Endothelial cell of umbilical vein (primary cell): Measurements from ENCODE around the gene CCT6A. TPM values are rescaled to one million over a fixed set of nuclear protein-coding genes. Genes with fewer than 3 reads are reported as not detected.

Experiments used
- BruUV-seq: library from RNA; stranded (reverse); fragments of 400-500 nt; replicated peaks from 2 replicates; lab custom pipeline; 2021; lab: Mats Ljungman, UMichigan
- CTCF ChIA-PET: fragments of 300-600, 350-600 bp; sonication (Branson Sonifier 250); formaldehyde crosslinking; loops from one replicate; lab custom pipeline; 2021; ENCODE audit warnings: antibody characterized with exemption, inconsistent platforms; lab: Charles Lee
- POLR2A ChIA-PET: fragments of 300-600, 350-600 bp; sonication (Branson Sonifier 250); formaldehyde crosslinking; loops from one replicate; lab custom pipeline; 2021; ENCODE audit warnings: antibody characterized with exemption, inconsistent platforms; lab: Charles Lee
- DNase-seq: peaks from one replicate; pipeline ENCODE4 v3.0.0-alpha.2; 2011; ENCODE audit warnings: low read depth, low spot score
- FAIRE-seq: peaks from 2 replicates; lab custom pipeline; 2011; peaks lifted over from hg19 to GRCh38; lab: Jason Lieb, UNC
- H2AFZ ChIP-seq: 2 replicates; pipeline ENCODE4 v1.6.0; 2012; ENCODE audit warnings: low read depth, low read length, control low read depth, inconsistent platforms
- H3K27ac ChIP-seq: 2 replicates; pipeline ENCODE4 v1.5.1; 2011; ENCODE audit warnings: low read depth, mild to moderate bottlenecking, control low read depth, low read length, moderate library complexity; ENCODE audit not compliant: insufficient read depth
- H3K27me3 ChIP-seq, 2 experiments: 2 replicates each; pipeline versions ENCODE4 v1.6.0 to v1.6.1; 2011; ENCODE audit warnings: low read length in 2 of 2, mixed read lengths in 1 of 2; ENCODE audit not compliant: control insufficient read depth in 2 of 2, insufficient read depth in 2 of 2
- H3K36me3 ChIP-seq, 2 experiments: 2 replicates in 1 of 2; 3 replicates in 1 of 2; pipeline ENCODE4 v1.5.1; 2011; ENCODE audit warnings: low read length in 2 of 2, mild to moderate bottlenecking in 1 of 2, moderate library complexity in 1 of 2; ENCODE audit not compliant: control insufficient read depth in 2 of 2, insufficient read depth in 2 of 2; ENCODE audit errors: extremely low read depth in 1 of 2
- H3K4me1 ChIP-seq: 3 replicates; pipeline ENCODE4 v1.5.1; 2011; ENCODE audit warnings: mild to moderate bottlenecking, low read length; ENCODE audit not compliant: control insufficient read depth, insufficient read depth; ENCODE audit errors: extremely low read depth
- H3K4me2 ChIP-seq: 2 replicates; pipeline ENCODE4 v1.6.1; 2011; ENCODE audit warnings: low read length, control low read depth, mixed read lengths; ENCODE audit not compliant: insufficient read depth
- H3K4me3 ChIP-seq, 3 experiments: fragments of 200-600 bp in 1 of 3; sonication (generic), shearing (Covaris generic) in 1 of 3; replicated peaks in 1 of 3; 2 replicates each; pipeline ENCODE4 v1.5.1; 2011 to 2016; ENCODE audit warnings: control low read depth in 3 of 3, low read length in 3 of 3, mild to moderate bottlenecking in 2 of 3, inconsistent platforms in 1 of 3, low read depth in 1 of 3, moderate library complexity in 1 of 3; ENCODE audit not compliant: insufficient read depth in 1 of 3
- H3K79me2 ChIP-seq: 2 replicates; pipeline ENCODE4 v1.6.0; 2012; ENCODE audit warnings: low read length, inconsistent platforms; ENCODE audit not compliant: control insufficient read depth, insufficient read depth
- H3K9ac ChIP-seq: replicated peaks from 2 replicates; pipeline ENCODE3; 2011; ENCODE audit warnings: low read length, control low read depth; ENCODE audit not compliant: insufficient read depth; ENCODE audit errors: extremely low read depth
- H3K9me1 ChIP-seq: replicated peaks from 3 replicates; pipeline ENCODE4 v1.6.0; 2011; ENCODE audit warnings: mild to moderate bottlenecking, low read length; ENCODE audit not compliant: control insufficient read depth, insufficient read depth; ENCODE audit errors: extremely low read depth
- H3K9me3 ChIP-seq: replicated peaks from 2 replicates; pipeline ENCODE4 v1.5.1; 2012; ENCODE audit warnings: low read length, inconsistent platforms; ENCODE audit not compliant: control insufficient read depth, insufficient read depth
- H4K20me1 ChIP-seq: replicated peaks from 2 replicates; pipeline ENCODE3; 2011; ENCODE audit warnings: mild to moderate bottlenecking, low read length; ENCODE audit not compliant: control insufficient read depth, insufficient read depth; ENCODE audit errors: extremely low read depth
- EZH2 ChIP-seq: IDR thresholded peaks from 2 replicates; pipeline ENCODE4 v1.6.1; 2012; ENCODE audit warnings: borderline replicate concordance, low read depth, mild to moderate bottlenecking, moderate library complexity, low read length, inconsistent platforms; ENCODE audit not compliant: severe bottlenecking
- FOS ChIP-seq: IDR thresholded peaks from 2 replicates; pipeline ENCODE4 v1.6.1; 2011; ENCODE audit warnings: mild to moderate bottlenecking, low read length, moderate library complexity, borderline replicate concordance; ENCODE audit not compliant: insufficient read depth
- GATA2 ChIP-seq: IDR thresholded peaks from 2 replicates; pipeline ENCODE4 v1.7.0; 2011; ENCODE audit warnings: low read depth, mild to moderate bottlenecking, moderate library complexity, mixed read lengths, low read length; ENCODE audit not compliant: insufficient read length, insufficient read depth
- JUN ChIP-seq: IDR thresholded peaks from 2 replicates; pipeline ENCODE4 v1.6.1; 2011; ENCODE audit warnings: borderline replicate concordance, low read depth; ENCODE audit not compliant: insufficient read length, insufficient read depth
- MYC ChIP-seq: IDR thresholded peaks from one replicate; pipeline ENCODE4 v1.6.1; 2011; ENCODE audit warnings: mild to moderate bottlenecking, low read depth, low read length
- POLR2A ChIP-seq: IDR thresholded peaks from 2 replicates; pipeline ENCODE4 v1.6.1; 2012; ENCODE audit warnings: low read depth, mild to moderate bottlenecking, control low read depth, low read length
- POLR2AphosphoS5 ChIP-seq: IDR thresholded peaks from 2 replicates; pipeline ENCODE4 v1.6.1; 2012; ENCODE audit warnings: low read depth, mild to moderate bottlenecking, control low read depth, low read length, moderate library complexity; ENCODE audit not compliant: insufficient read depth
- dilution Hi-C: fragments of 300-500 bp; cut with MboI; formaldehyde crosslinking; loops from one replicate; pipeline ENCODE4 v1.15.0; 2019; ENCODE audit warnings: low sequenced_read_pairs; ENCODE audit not compliant: extremely low pct_ligation_motif_present
- intact Hi-C: fragments of 100-400 bp; cut with micrococcal nuclease; formaldehyde crosslinking; loops from one replicate; pipeline ENCODE4 v1.10.0; 2022
- polyA plus RNA-seq, 4 experiments: library from polyadenylated mRNA; depleted of rRNA in 3 of 4; stranded (reverse) in 3 of 4; unstranded in 1 of 4; fragments of >200 nt; gene quantifications; 2 replicates each; pipeline versions ENCODE4 v1.2.1 to v1.2.3, GENCODE V29; 2011 to 2012; ENCODE audit warnings: missing spikeins in 1 of 4
- total RNA-seq: library from RNA; stranded (reverse); gene quantifications from 2 replicates; pipeline ENCODE4 v1.2.3, GENCODE V29; 2021
- TF ChIP-seq, protein P1 (sequence below), 2 donors: IDR thresholded peaks; 1 replicate in 1 of 2; 2 replicates in 1 of 2; pipeline ENCODE4 v1.5.1; 2011; ENCODE audit warnings: low read length in 2 of 2, mild to moderate bottlenecking in 2 of 2, moderate library complexity in 2 of 2, control low read depth in 1 of 2, inconsistent platforms in 1 of 2, low read depth in 1 of 2; ENCODE audit not compliant: insufficient read depth in 1 of 2; ENCODE audit errors: extremely low read depth in 1 of 2
- TF ChIP-seq, protein P2 (sequence below): IDR thresholded peaks from 2 replicates; pipeline ENCODE4 v1.6.1; 2011; ENCODE audit not compliant: insufficient read depth, insufficient read length

The CCT6A gene
- total and polyA plus RNA-seq, 2 donors (not counting 3 experiments of a cell fraction or from before 2014, with no cell fraction given) = 152 to 221 TPM

DNA sequence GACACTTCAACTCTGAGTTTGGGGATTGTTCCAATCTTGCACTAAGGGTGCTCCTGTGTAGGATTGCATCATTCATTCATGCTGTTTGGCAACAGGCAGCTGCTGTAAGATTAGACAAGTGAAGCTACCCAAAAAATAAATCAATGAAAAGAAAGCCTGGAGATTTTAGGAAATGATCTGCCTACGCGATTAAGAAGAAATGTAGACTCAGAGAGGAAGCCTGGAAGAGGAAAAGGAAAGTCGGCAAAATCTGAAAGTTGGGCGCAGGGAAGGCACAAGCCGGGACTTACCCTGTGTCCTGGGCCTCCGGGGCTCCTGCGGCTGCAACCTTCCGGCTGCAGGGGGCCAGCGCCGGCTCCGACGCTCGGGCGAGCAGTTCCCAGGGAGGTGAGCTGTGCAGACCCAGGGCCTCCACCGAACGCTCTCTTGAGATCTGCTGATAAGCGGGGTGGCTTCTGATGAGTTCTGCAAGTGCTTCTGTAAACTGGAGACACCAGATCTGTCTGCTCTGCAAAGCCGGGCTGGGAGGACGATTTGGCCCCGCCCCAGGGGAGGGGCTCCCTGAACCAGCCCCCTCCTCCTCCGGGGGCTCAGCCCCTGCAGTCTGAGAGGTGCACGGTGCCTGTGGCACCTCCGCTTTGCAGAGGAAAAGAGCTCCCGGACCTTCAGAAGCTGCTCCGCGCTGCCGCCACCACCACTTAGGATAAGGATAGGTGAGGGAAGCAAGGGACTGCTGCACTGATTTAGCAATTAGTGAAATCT, 17.7 kb upstream of the CCT6A start:
- peak overlapping the region; percentile 76 for H2AFZ ChIP-seq
- no peaks in the 10 kb centered on the region for H3K27me3 ChIP-seq
- intact Hi-C loops (loop anchor here (1.0 kb wide), 3 partner anchors 12 to 30 kb away; partner anchors contain the start of genes CCT6A, PSPH and SUMF2), dilution Hi-C loops (no loop called here)
- no peak overlapping the region for H3K27ac ChIP-seq
- CTCF ChIA-PET = interaction anchor here (0.7 to 2.3 kb wide), 12 partner anchors 9 to 59 kb away, joined by 3 to 14 read pairs (median 5); partner anchors contain the start of genes CCT6A, PHKG1 and PSPH
- peak overlapping the region; percentile 43 for H3K9ac ChIP-seq
- TSS peak; percentile 43 for BruUV-seq
- H3K9me1 ChIP-seq = no peaks in the 10 kb centered on the region
- peak overlapping the region; percentile 61 to 88 (median 76) for H3K4me3 ChIP-seq
- H3K4me2 ChIP-seq = peak overlapping the region; percentile 89
- H3K9me3 ChIP-seq = no peaks in the 10 kb centered on the region
- H3K4me1 ChIP-seq = peaks cover 5% of the 10 kb centered on the region
- peak; percentile 87 for FAIRE-seq
- TF ChIP-seq, protein P1, sequence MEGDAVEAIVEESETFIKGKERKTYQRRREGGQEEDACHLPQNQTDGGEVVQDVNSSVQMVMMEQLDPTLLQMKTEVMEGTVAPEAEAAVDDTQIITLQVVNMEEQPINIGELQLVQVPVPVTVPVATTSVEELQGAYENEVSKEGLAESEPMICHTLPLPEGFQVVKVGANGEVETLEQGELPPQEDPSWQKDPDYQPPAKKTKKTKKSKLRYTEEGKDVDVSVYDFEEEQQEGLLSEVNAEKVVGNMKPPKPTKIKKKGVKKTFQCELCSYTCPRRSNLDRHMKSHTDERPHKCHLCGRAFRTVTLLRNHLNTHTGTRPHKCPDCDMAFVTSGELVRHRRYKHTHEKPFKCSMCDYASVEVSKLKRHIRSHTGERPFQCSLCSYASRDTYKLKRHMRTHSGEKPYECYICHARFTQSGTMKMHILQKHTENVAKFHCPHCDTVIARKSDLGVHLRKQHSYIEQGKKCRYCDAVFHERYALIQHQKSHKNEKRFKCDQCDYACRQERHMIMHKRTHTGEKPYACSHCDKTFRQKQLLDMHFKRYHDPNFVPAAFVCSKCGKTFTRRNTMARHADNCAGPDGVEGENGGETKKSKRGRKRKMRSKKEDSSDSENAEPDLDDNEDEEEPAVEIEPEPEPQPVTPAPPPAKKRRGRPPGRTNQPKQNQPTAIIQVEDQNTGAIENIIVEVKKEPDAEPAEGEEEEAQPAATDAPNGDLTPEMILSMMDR (IDR thresholded peaks at IDR 0.05; ENCODE audit: extremely low read depth in 1 of 2, insufficient read depth in 1 of 2, low read depth in 1 of 2, low read length in 2 of 2) = peak in 1 of 2 donors; percentile 49
- peak; percentile 73 for TF ChIP-seq GATA2
- no peak for TF ChIP-seq POLR2AphosphoS5
- TF ChIP-seq POLR2A = peak; percentile 38
- TF ChIP-seq FOS = no peak
- TF ChIP-seq JUN = no peak
- no peak for TF ChIP-seq MYC
- TF ChIP-seq, protein P2, sequence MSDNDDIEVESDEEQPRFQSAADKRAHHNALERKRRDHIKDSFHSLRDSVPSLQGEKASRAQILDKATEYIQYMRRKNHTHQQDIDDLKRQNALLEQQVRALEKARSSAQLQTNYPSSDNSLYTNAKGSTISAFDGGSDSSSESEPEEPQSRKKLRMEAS = no peak
- no peak for TF ChIP-seq EZH2
- no peaks in the 10 kb centered on the region for H4K20me1 ChIP-seq
- POLR2A ChIA-PET = interaction anchor here (2.5 kb wide), 1 partner anchor 17 kb away, joined by 13 read pairs; the partner anchor contains the start of genes CCT6A and PSPH
- peaks cover 0 to 3% of the 10 kb centered on the region in 2 experiments for H3K36me3 ChIP-seq
- H3K79me2 ChIP-seq = no peaks in the 10 kb centered on the region
- DNase-seq = peak; percentile 83
